K562 (cell line): Measurements from ENCODE around the gene MOB3B.

Source experiments
- ATF6 ChIP-seq: sonication (generic); formaldehyde crosslinking; IDR thresholded peaks from 2 replicates; pipeline ENCODE4 v1.4.0; 2020; ENCODE audit warnings: mild to moderate bottlenecking, missing genetic modification reagents
- ATF7 ChIP-seq: fragments of 450-650 bp; IDR thresholded peaks from 2 replicates; pipeline ENCODE4 v1.7.1; 2014; ENCODE audit warnings: mild to moderate bottlenecking, moderate library complexity
- CBX5 ChIP-seq: IDR thresholded peaks from 2 replicates; pipeline ENCODE4 v1.6.1; 2014; ENCODE audit warnings: low read depth, borderline replicate concordance
- CTCF ChIP-seq, 3 experiments: IDR thresholded peaks in 2 of 3; conservative IDR thresholded peaks in 1 of 3; 2 replicates each; pipeline ENCODE4 v1.5.1; 2011 to 2012; ENCODE audit warnings: low read length in 3 of 3, mild to moderate bottlenecking in 3 of 3, control low read depth in 2 of 3, improper control_type of control experiment in 1 of 3, inconsistent platforms in 1 of 3, low read depth in 1 of 3, mixed read lengths in 1 of 3, moderate library complexity in 1 of 3; ENCODE audit not compliant: insufficient read depth in 2 of 3
- EP300 ChIP-seq: IDR thresholded peaks from 2 replicates; pipeline ENCODE4 v1.6.1; 2012; ENCODE audit warnings: low read length, improper control_type of control experiment
- KAT7 ChIP-seq: sonication (generic); formaldehyde crosslinking; IDR thresholded peaks from 2 replicates; pipeline ENCODE4 v1.8.0; 2022; ENCODE audit warnings: missing genetic modification reagents, mild to moderate bottlenecking, borderline replicate concordance
- KDM2B ChIP-seq: fragments of 250-450 bp; sonication (Bioruptor Pico); IDR thresholded peaks from 2 replicates; pipeline ENCODE4 v1.8.0; 2021; ENCODE audit warnings: mild to moderate bottlenecking, moderate library complexity
- NR1H2 ChIP-seq: sonication (generic); formaldehyde crosslinking; IDR thresholded peaks from 2 replicates; pipeline ENCODE4 v1.4.0; 2020; ENCODE audit warnings: mild to moderate bottlenecking, missing genetic modification reagents
- RAD21 ChIP-seq, 2 experiments: fragments of 250-450 bp in 1 of 2; fragments of 450-650 bp in 1 of 2; sonication (Bioruptor Pico) in 1 of 2; formaldehyde crosslinking in 1 of 2; IDR thresholded peaks in 1 of 2; conservative IDR thresholded peaks in 1 of 2; 2 replicates each; pipeline versions ENCODE4 v1.4.0 to v1.8.0; 2020 to 2022; ENCODE audit warnings: mild to moderate bottlenecking in 2 of 2, moderate library complexity in 1 of 2
- ZNF274 ChIP-seq: IDR thresholded peaks from 2 replicates; pipeline ENCODE4 v1.6.1; 2011; ENCODE audit warnings: low read depth, mild to moderate bottlenecking, low read length, moderate library complexity, borderline replicate concordance

- TF ChIP-seq RAD21 (CRISPR knock-in tag; conservative IDR thresholded peaks at IDR 0.05 in 1 of 2, IDR thresholded peaks at IDR 0.05 in 1 of 2) (no peak), CTCF (IDR thresholded peaks at IDR 0.05 in 2 of 3, conservative IDR thresholded peaks at IDR 0.05 in 1 of 3; ENCODE audit: insufficient read depth in 2 of 3, low read depth in 1 of 3, low read length in 3 of 3) (no peak), KAT7 (no peak), ZNF274 (no peak), ATF7 (no peak), ATF6 (no peak), CBX5 (no peak), KDM2B (no peak), NR1H2 (CRISPR knock-in tag) (no peak), EP300 (no peak)
Measured at GRCh38 chr9:27554712-27555111, 25.1 kb upstream of the MOB3B start.
